ENCODE results near the gene ACSS1.

ACSS1 gene

DNA sequence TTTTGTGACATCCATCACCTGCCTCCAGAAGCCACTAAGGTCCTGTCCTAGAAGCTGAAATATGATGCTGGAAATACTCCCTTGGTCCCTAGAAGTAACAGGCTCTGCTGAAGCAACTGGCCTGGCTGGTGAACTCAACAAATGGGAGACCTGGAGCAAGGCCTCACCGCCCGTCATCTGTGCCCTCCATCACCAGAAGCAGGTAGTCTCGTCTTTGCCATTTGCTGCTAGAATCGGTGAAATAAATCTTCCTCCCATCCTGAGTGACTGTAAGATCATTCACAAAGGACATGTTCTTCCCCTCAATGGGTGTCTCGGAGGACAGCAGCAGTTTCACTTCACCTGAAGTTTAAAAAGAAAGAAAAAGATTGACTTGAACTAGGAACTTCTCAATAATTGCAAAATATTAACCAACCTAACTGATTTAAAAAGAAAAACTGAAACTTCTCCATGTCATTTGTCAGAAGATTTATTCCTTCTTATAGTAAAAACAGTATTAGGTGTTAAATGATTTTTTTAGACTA is 87.8 kb downstream of the ACSS1 start:
- DNase-seq, result no peak

DNA sequence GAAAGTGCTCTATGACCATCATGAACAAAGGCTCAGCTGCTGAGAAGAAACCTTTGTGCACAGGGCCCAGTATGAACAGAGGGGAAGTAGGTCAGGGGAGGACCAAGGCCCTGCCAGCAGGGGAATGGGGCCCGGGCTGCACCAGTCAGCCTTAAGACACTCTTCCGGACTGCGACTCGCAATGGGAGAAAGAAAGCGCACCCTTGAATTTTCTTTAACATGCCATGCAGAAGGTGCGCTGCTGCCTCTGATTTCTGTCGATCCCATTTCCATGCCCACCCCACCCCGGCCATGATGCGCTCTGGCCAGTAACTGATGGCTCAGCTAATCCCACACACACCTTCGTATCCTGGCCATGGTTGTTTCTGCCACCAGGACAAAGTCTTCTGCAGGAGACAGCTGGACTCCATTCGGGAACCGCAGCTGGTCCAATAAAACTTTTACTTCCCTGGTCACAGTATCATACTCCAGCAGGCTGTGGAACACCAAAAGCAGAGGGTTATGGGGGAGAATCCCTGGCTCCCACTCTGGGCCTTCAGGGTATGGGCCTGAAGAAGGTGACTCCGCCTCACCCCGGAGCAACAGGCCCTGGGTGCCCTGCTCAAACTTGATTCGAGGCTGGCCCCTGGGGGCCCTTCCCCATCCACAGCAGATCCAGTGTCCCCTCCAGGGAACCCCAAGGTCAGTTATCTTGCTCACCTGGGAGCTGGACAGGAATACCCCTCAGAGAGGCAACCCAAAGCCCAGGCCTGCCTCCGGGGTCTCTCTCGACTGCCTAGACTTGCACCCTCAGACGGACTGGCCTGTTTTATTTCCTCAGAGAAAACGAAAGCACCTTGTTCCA is 88.5 kb downstream of the ACSS1 start:
- DNase-seq, result no peak

DNA sequence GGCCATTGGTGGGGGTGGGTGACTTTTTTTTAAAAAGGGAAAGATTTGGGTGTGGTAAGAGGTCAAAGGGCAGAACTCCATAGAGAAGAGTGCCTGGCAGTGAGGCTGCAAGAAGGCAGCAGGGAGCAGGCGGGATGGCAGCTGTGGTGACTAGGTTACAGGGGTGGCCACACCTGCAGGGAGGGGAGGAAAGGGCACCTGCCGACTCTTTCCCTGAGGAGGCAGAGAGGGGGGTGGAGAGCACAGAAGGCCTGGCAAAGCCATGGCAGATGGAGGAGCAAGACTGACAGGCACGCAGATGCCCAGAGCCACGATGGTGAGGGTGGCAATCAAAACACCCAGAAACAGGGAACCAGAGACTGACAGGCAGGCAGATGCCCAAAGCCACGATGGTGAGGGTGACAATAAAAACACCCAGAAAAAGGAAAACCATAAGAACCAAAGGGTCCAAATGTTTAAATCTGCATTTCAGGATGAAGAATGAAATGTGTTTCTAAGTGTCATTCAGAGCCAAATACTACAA is 89.6 kb downstream of the ACSS1 start:
- peak; percentile 61 for DNase-seq

DNA sequence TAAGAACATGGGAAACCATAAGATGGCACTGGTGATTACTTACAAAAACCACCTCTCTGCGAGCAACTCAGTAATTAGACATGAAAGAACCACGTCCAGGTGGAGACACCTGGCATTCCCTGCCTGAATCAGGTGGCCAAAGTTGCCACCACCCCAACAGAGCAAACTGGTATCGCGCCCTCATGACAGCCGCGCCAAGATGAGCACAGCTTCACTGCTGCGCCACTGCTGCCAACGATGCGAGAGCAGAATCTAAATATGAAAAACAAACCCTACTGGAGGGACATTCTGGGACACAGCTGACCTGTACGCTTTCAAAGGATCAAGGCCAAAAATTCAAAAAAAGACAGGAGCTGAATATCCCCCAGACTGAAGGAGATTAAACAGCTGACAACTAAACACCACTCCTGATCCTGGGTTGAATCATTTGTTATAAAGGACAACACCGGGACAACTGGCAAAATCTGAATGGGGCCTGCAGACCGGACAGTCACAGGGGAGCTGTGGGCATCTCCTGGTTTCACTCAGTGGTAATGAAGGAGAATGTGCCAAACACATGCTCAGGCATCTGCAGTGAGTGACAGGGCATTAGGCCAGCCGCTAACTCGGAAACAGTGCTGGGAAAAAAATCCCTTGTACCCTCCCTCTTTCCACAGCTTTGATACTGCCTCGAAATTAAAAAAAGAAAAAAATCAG is 91.5 kb downstream of the ACSS1 start:
- peak; percentile 6 for DNase-seq

DNA sequence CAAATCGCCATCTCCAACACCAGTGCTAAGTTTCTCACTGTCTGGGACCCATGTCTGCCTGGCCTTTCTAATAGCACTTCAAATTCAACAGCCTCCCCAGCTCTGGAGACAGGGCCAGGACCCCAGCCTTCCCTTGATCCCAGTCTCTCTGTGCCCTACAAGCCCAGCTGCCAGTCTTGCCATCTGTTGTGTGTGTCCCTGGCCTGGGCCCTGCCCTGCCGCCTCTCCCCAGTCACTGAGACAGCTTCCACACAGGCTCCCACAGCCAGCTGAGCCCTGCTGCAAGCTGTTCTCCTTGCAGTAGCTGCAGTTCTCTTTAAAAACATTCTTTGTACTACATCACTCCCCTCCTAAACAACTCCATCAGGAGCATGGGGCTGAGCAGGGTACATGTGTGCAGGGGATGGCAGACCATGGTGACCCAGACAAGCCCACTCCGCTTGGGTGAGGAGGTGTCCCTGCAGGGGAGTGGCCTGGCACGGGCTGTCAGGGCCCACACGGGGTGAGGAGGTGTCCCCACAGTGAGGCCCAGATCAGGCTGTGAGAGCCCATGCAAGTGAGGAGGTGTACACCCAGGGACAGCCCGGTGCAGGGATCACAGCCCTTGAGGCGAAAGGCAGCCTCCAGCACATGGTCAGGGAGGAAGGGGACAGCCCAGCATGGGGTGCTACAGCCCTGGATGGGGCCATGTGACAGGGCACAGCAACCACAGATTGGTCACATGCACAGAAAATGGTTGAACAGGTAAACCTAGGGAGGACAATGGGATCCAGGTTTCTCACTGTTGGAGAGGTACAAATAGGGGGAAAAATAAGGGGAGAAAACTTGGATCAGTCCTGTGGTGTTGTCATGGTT is 92.6 kb downstream of the ACSS1 start:
- no peak for DNase-seq

DNA sequence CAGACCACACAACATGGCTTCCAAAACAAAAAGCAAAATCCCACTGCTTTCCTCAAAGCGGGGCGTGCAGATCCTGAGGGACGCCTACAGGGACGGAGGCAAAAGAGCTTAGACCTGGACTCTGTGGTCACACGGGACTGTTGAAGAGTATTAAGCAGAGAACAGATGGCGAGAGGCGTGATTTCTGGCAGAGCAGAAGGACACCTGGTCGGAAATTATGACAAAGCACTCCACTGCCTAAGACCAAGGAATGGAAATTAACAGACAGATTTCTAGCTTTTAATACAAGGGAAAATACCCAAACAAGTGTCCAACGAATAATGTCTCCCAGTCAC is 93.5 kb downstream of the ACSS1 start:
- no peak for DNase-seq

DNA sequence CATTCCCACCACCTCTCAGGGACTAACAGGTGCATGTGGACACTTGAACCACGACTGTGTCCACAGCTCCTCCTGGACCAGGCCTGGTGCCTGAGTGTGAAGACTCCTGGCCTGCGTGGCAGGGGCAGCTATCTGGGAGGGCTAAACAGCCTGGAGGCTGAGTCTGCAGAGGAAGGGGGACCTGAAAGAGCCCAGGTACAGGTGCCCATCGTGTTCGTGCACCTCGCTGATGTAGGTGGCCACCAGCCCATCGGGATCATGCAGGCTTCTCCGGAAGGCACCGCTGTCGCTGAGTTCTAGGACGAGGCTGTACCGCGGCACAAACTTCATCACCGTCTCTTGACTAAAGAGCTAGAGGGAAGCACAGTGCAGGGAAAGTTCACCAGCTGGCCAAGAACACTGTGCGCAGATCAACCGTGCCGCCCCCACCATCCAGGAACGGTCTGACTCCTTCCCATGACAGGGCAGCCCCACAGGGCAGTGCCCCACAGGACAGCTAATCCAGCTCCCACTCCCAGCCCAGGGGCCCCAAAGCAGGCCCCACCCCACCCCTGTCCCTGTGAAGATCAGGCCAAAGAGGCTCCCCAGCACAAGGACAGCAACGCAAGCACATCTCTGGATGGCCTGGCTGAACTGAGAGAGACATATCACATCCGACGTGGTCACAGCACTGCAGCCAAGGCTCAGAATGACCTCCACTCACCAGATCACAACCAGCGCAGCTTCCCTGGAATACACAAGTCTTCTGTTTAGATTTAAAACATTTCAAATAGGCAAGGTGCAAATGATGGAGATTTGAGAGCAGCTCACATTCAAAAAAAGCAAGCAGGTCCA is 94.0 kb downstream of the ACSS1 start:
- DNase-seq, result no peak

GRCh38 chr20:24962510-24962909 is 95.4 kb downstream of the ACSS1 start:
- DNase-seq, result no peak

DNA sequence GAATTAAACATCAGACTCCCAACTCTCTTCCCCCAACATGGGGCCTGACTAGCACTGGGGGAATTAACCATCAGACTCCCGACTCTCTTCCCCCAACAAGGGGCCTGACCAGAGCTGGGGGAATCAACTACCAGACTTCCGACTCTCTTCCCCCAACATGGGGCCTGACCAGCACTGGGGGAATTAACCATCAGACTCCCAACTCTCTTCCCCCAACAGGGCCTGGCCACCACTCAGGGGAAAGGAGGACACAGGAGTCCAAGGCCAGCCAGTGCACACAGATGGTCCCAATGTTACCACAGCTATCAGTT is 95.8 kb downstream of the ACSS1 start:
- DNase-seq, result no peak

DNA sequence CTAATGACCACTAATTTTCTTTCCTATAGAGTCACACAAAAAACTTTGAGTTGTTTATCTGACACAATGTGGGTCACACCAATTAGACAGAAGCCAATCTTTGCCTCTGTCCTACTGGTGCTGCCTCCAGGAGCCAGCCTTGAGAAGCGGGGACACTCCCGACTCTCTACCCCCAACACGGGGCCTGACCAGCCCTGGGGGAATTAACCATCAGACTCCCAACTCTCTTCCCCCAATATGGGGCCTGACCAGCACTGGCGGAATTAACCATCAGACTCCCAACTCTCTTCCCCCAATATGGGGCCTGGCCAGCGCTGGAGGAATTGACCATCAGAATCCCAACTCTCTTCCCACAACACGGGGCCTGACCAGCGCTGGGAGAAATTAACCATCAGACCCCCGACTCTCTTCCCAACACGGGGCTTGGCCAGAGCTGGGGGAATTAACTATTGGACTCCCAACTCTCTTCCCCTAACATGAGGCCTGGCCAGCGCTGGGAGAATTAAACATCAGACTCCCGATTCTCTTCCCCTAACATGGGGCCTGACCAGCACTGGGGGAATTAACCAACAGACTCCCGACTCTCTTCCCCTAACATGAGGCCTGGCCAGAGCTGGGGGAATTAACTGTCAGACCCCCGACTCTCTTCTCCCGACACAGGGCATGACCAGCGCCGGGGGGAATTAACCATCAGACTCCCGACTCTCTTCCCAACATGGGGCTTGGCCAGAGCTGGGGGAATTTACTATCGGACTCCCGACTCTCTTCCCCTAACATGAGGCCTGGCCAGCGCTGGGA is 96.4 kb downstream of the ACSS1 start:
- no peak for DNase-seq

DNA sequence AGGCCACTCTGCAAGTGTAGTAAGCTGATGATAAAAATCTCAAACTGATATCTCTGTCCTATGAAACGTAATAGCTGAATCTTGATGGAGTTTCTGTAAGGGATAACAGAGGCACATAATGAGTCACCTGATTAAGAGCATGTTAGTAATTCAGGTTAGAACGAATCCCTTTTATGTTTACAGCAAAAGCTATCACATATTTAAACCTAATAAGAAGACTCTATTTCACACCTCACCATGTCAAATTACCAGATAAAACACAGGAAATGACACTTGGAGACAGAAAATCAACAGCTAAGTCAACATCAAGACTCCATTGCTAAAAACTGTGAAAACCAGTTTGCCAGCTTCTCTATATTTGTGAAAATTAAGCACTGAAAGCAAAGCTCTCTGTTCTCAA is 97.1 kb downstream of the ACSS1 start:
- no peak for DNase-seq

- DNase-seq, result no peak
Measured at GRCh38 chr20:24960302-24960801, 97.6 kb downstream of the ACSS1 start.

DNA sequence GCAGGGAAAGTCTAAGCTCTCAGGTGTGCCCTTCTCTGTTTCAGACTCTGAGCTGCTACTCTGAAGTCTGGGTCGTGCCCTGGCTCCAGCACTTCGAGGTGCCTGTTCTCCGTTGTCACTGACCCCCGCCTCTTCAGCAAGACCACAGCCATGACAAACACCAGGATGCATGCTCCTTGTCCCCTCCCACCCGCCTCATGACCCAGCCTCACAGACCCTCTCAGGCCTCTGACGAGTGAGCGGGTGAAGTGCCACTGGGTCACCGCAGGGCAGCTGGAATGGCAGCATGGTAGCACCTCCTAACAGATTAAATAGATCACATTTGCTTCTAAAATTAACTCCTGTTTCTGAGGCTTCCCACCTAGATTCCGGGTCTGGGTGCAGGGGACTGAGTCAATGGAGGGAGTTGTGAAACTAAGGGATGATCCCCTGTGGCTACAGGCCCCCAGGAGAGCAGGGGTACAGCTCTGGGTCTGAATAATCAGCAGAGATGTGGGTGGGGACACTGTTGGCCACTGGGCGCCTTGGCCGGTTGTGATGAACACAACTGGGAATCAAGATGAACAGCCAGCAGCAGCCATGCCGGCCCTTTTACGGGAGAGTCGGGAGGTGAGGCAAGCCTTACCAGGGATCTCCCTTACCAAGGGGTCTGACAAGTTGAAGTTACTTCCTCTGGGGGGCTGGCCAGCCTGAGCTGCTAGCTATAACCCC is 98.2 kb downstream of the ACSS1 start:
- no peak for DNase-seq

GRCh38 chr20:24958506-24959385 is 99.2 kb downstream of the ACSS1 start:
- DNase-seq, result no peak

GRCh38 chr20:24957326-24958016 is 100.5 kb downstream of the ACSS1 start:
- DNase-seq, result no peak

Data from NCI-H1105 treated with DMSO at 0.1 percent for 48 hours (cell line).